Transverse colon (tissue), 4 donors: Measurements from ENCODE around the gene PDE4C.

Experiments used
- CTCF ChIP-seq, 5 experiments: fragments of 200-600 bp in 3 of 5; fragments of 450-650 bp in 2 of 5; sonication (generic) in 3 of 5; IDR thresholded peaks; 1 replicate in 2 of 5; 2 replicates in 3 of 5; pipeline ENCODE4 v1.5.1; 2016 to 2017; ENCODE audit warnings: antibody characterized with exemption in 5 of 5, inconsistent platforms in 3 of 5, mild to moderate bottlenecking in 2 of 5, moderate library complexity in 1 of 5
- EP300 ChIP-seq: sonication (generic); formaldehyde crosslinking; IDR thresholded peaks from one replicate; pipeline ENCODE4 v1.6.1; 2017; ENCODE audit warnings: antibody characterized with exemption, low read depth
- POLR2A ChIP-seq: fragments of 450-650 bp; IDR thresholded peaks from one replicate; pipeline ENCODE4 v1.6.1; 2016; ENCODE audit warnings: antibody characterized with exemption, mild to moderate bottlenecking, moderate library complexity
- POLR2AphosphoS5 ChIP-seq, 3 donors: sonication (generic); formaldehyde crosslinking; IDR thresholded peaks; one replicate each; pipeline ENCODE4 v1.6.1; 2016; ENCODE audit warnings: antibody characterized with exemption in 3 of 3

- TF ChIP-seq POLR2A (no peak), CTCF (IDR thresholded peaks at IDR 0.05) (no peak), POLR2AphosphoS5 (IDR thresholded peaks at IDR 0.05) (no peak), EP300 (no peak)
Measured at GRCh38 chr19:18197306-18197705, 28.9 kb downstream of the PDE4C start.
